OCI-M2 (cell line): ENCODE data around the gene LGSN.
A peak's percentile ranks its signal among the peaks of the same experiment; 100 is the strongest.
"Not testable (repeated sequence)": the region's sequence is repeated elsewhere in the genome, so short reads cannot be mapped to it uniquely, and the experiment has no call there.

Source experiments
- DNase-seq: peaks from one replicate; lab custom pipeline; 2025; ENCODE audit not compliant: unreplicated experiment; lab: John Stamatoyannopoulos, UW

The LGSN gene

GRCh38 chr6:63319939-63320338 is at the start of gene LGSN:
LGSN (minus strand) TSS chr6:63319983; CDS start chr6:63319943, 40 bp downstream.
- DNase-seq: no peak

GRCh38 chr6:63368347-63368746 is 48.6 kb upstream of the LGSN start:
- no peak for DNase-seq

- DNase-seq: not testable (repeated sequence)
These were observed 42.8 kb upstream of the LGSN start for GRCh38 chr6:63362500-63363120.

GRCh38 chr6:63357384-63357783 is 37.6 kb upstream of the LGSN start:
- not testable (repeated sequence) for DNase-seq

GRCh38 chr6:63355632-63356031 is 35.8 kb upstream of the LGSN start:
- no peak for DNase-seq

GRCh38 chr6:63353286-63353630 is 33.5 kb upstream of the LGSN start:
- no peak for DNase-seq

GRCh38 chr6:63352544-63353285 is 32.9 kb upstream of the LGSN start:
- peak; percentile 68 for DNase-seq

GRCh38 chr6:63352069-63352543 is 32.3 kb upstream of the LGSN start:
- no peak for DNase-seq

GRCh38 chr6:63349401-63349800 is 29.6 kb upstream of the LGSN start:
- no peak for DNase-seq

- no peak for DNase-seq
These were observed 29.1 kb upstream of the LGSN start for GRCh38 chr6:63348836-63349235.

- no peak for DNase-seq
These were observed 27.8 kb upstream of the LGSN start for GRCh38 chr6:63347599-63347998.

- DNase-seq: no peak
These were observed 26.5 kb upstream of the LGSN start for GRCh38 chr6:63346217-63346835.

- DNase-seq: no peak
These were observed 20.6 kb upstream of the LGSN start for GRCh38 chr6:63340351-63340750.

GRCh38 chr6:63334652-63335051 is 14.9 kb upstream of the LGSN start:
- DNase-seq: not testable (repeated sequence)

- DNase-seq: no peak
These were observed 13.7 kb upstream of the LGSN start for GRCh38 chr6:63333440-63333839.

GRCh38 chr6:63326630-63327029 is 6.8 kb upstream of the LGSN start:
- not testable (repeated sequence) for DNase-seq

GRCh38 chr6:63322981-63323380 is 3.2 kb upstream of the LGSN start:
- no peak for DNase-seq

GRCh38 chr6:63321821-63322220 is 2.0 kb upstream of the LGSN start:
- no peak for DNase-seq

GRCh38 chr6:63317641-63318040 is 2.1 kb downstream of the LGSN start:
- no peak for DNase-seq

GRCh38 chr6:63316113-63316512 is 3.7 kb downstream of the LGSN start:
- no peak for DNase-seq

- no peak for DNase-seq
These were observed 6.7 kb downstream of the LGSN start for GRCh38 chr6:63313111-63313510.

- DNase-seq: no peak
These were observed 12.1 kb downstream of the LGSN start for GRCh38 chr6:63307581-63308246.
